Activated CD8-positive, alpha-beta memory T cell treated with anti-CD3 and anti-CD28 coated beads, Interleukin-2, amount 10 ng/mL, durations not matched to agents 7 days and 5 days (primary cell): Measurements from ENCODE around the gene CASKIN2. TPM values are rescaled to one million over a fixed set of nuclear protein-coding genes. Genes with fewer than 3 reads are reported as not detected.
"Not testable (repeated sequence)": the region's sequence is repeated elsewhere in the genome, so short reads cannot be mapped to it uniquely, and the experiment has no call there.

Source experiments
- ATAC-seq: fragments of 150-1000 bp; cut with Tn5 transposase; one replicate; pipeline ENCODE4 v1.10.0; 2021; ENCODE audit warnings: moderate library complexity
- CTCF ChIA-PET: fragments of 350-600 bp; sonication (Branson Sonifier 250); formaldehyde crosslinking; loops from one replicate; lab custom pipeline; 2021; ENCODE audit warnings: antibody characterized with exemption; lab: Charles Lee
- DNase-seq: peaks from one replicate; pipeline ENCODE4 v3.0.0-alpha.2; 2020
- H3K27ac Mint-ChIP-seq: one replicate; pipeline ENCODE4 v1.8.0; 2021; ENCODE audit warnings: mild to moderate bottlenecking, mixed read lengths
- H3K27me3 Mint-ChIP-seq: one replicate; pipeline ENCODE4 v1.8.0; 2021; ENCODE audit warnings: mixed read lengths
- H3K36me3 Mint-ChIP-seq: one replicate; pipeline ENCODE4 v1.8.0; 2021; ENCODE audit warnings: mild to moderate bottlenecking, mixed read lengths
- H3K4me1 Mint-ChIP-seq: one replicate; pipeline ENCODE4 v1.8.0; 2021; ENCODE audit warnings: mixed read lengths
- H3K4me3 Mint-ChIP-seq: one replicate; pipeline ENCODE4 v1.8.0; 2021; ENCODE audit warnings: mild to moderate bottlenecking, moderate library complexity, mixed read lengths
- H3K9me3 Mint-ChIP-seq: one replicate; pipeline ENCODE4 v1.8.0; 2022; ENCODE audit warnings: low read depth, mixed read lengths
- total RNA-seq, 2 experiments: library from RNA; stranded (reverse); gene quantifications; one replicate each; pipeline ENCODE4 v1.2.3, GENCODE V29; 2021

CASKIN2 gene
- total RNA-seq, 2 experiments from 2014 or later, result 2.3 to 4.5 TPM

- peaks cover 6% of the 10 kb centered on the region for H3K27me3 Mint-ChIP-seq
- CTCF ChIA-PET, result interaction anchor here (0.9 to 1.2 kb wide), 3 partner anchors 12 to 111 kb away, joined by 3 to 4 read pairs (median 3); partner anchors contain the start of gene SMIM5
- peaks cover 24% of the 10 kb centered on the region for H3K36me3 Mint-ChIP-seq
- no peak for DNase-seq
- peaks cover 39% of the 10 kb centered on the region for H3K4me1 Mint-ChIP-seq
- H3K27ac Mint-ChIP-seq, result no peak overlapping the region
- H3K9me3 Mint-ChIP-seq, result no peaks in the 10 kb centered on the region
- ATAC-seq, result no peak
- H3K4me3 Mint-ChIP-seq, result no peak overlapping the region
Observed at GRCh38 chr17:75521951-75522727, 6.8 kb upstream of the CASKIN2 start.

- no peak overlapping the region for H3K27ac Mint-ChIP-seq
- DNase-seq (no peak), ATAC-seq (no peak)
- H3K4me3 Mint-ChIP-seq, result no peak overlapping the region
- peaks cover 24% of the 10 kb centered on the region for H3K36me3 Mint-ChIP-seq
- no peaks in the 10 kb centered on the region for H3K9me3 Mint-ChIP-seq
- peaks cover 31% of the 10 kb centered on the region for H3K4me1 Mint-ChIP-seq
- peaks cover under 1% of the 10 kb centered on the region for H3K27me3 Mint-ChIP-seq
- CTCF ChIA-PET, result interaction anchor here (1.2 kb wide), 1 partner anchor 112 kb away, joined by 3 read pairs; the partner anchor contains the start of gene SMIM5
Observed at GRCh38 chr17:75521290-75521689, 6.0 kb upstream of the CASKIN2 start.

DNA sequence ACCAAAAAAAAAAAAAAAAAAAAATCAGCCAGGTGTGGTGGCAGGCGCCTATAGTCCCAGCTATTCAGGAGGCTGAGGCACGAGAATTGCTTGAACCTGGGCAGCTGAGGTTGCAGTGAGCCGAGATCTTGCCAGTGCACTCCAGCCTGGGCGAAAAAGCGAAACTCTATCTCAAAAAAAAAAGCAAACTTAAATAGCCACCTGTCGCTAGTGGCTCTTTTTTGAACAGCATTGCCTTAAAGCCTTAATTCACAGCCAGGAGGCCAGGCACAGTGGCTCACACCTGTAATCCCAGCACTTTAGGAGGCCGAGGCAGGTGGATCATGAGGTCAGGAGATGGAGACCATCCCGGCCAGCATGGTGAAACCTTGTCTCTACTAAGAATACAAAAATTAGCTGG lies 5.1 kb upstream of the CASKIN2 start:
- H3K4me3 Mint-ChIP-seq, H3K27ac Mint-ChIP-seq, ATAC-seq, H3K27me3 Mint-ChIP-seq, DNase-seq, CTCF ChIA-PET, H3K9me3 Mint-ChIP-seq: not testable (repeated sequence)
- Mint-ChIP-seq H3K36me3 (peaks cover 24% of the 10 kb centered on the region), H3K4me1 (peaks cover 28% of the 10 kb centered on the region)

GRCh38 chr17:75518983-75519537 lies 3.7 kb upstream of the CASKIN2 start:
- no peak overlapping the region for H3K4me3 Mint-ChIP-seq
- H3K27ac Mint-ChIP-seq, result peak overlapping the region; percentile 87
- DNase-seq, result no peak
- H3K36me3 Mint-ChIP-seq, result peaks cover 24% of the 10 kb centered on the region
- no peaks in the 10 kb centered on the region for H3K9me3 Mint-ChIP-seq
- CTCF ChIA-PET, result interaction anchor here (0.7 to 4.2 kb wide), 10 partner anchors 8 to 249 kb away, joined by 3 to 27 read pairs (median 5); partner anchors contain the start of genes MYO15B, SMIM5 and TMEM94
- no peak for ATAC-seq
- H3K4me1 Mint-ChIP-seq, result peaks cover 24% of the 10 kb centered on the region
- no peaks in the 10 kb centered on the region for H3K27me3 Mint-ChIP-seq

DNA sequence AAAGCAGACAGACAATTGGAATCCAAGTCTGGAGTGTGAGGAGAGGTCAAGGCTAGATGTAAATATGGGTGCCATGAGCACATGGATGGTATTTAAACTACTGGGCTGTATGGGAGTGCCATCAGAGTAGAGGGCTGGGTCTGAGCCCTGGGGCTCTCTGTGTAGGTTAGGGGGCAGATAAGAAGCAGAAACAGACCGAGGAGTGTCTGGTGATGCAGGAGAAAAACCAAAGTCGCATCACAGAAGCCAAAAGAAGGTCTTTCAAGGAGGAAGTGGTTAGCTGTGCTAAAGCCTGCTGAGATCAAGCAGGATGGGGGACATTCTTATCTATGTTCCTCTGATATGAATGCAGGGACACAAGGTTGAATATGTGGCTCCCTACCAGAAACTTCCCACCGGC lies 2.9 kb upstream of the CASKIN2 start:
- CTCF ChIA-PET, result interaction anchor here (0.7 to 4.2 kb wide), 15 partner anchors 9 to 247 kb away, joined by 3 to 27 read pairs (median 4); partner anchors contain the start of genes MIF4GD, MYO15B, SMIM5 and TMEM94
- Mint-ChIP-seq H3K36me3 (peaks cover 24% of the 10 kb centered on the region), H3K9me3 (no peaks in the 10 kb centered on the region), H3K4me1 (peaks cover 24% of the 10 kb centered on the region), H3K27ac (peak overlapping the region; percentile 87), H3K4me3 (peak overlapping the region; percentile 88), H3K27me3 (no peaks in the 10 kb centered on the region)
- peak; percentile 83 for DNase-seq
- peak; percentile 44 for ATAC-seq

DNA sequence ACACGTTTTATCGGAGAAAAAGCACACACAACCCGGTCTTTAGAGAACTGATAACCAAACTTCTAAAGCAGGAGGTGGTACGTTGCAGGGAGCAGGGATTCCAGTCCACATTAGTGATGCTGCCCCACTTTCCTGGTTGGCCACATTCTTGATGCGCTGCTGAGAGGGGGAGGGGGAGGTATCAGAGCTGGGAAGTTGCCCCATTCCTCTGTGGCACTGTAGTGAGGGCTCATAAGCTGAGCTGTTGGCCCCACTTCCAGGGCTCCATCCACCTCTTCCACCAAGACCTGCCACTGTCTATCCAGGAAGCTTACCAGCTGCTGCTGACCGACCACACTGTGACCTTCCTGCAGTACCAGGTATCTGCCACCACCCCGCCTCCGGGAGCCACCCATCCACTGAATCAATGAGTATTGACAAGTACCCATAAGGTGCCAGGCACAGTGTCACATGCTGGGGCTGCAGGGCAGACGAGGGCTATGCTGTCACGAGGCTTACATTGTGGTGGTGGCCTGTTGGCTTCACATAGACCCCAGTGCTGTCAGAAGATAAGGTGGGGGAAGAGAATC lies 2.0 kb upstream of the CASKIN2 start:
- peak overlapping the region; percentile 88 for H3K4me3 Mint-ChIP-seq
- DNase-seq (peak; percentile 72), ATAC-seq (no peak)

GRCh38 chr17:75516619-75517296 lies 1.4 kb upstream of the CASKIN2 start:
- DNase-seq (peak; percentile 63), ATAC-seq (peak; percentile 20)
- CTCF ChIA-PET, result interaction anchor here (0.6 to 4.2 kb wide), 32 partner anchors 8 to 315 kb away, joined by 3 to 27 read pairs (median 4); partner anchors contain the start of genes GRB2, LLGL2, MYO15B and TMEM94
- H3K36me3 Mint-ChIP-seq, result peaks cover 15% of the 10 kb centered on the region
- peaks cover 24% of the 10 kb centered on the region for H3K4me1 Mint-ChIP-seq
- H3K4me3 Mint-ChIP-seq, result peak overlapping the region; percentile 88
- H3K27ac Mint-ChIP-seq, result peak overlapping the region; percentile 87
- H3K9me3 Mint-ChIP-seq, result no peaks in the 10 kb centered on the region
- H3K27me3 Mint-ChIP-seq, result no peaks in the 10 kb centered on the region

More for the DNA sequence above, 2.0 kb upstream of the CASKIN2 start:
- Mint-ChIP-seq H3K27me3 (no peaks in the 10 kb centered on the region), H3K4me1 (peaks cover 24% of the 10 kb centered on the region), H3K36me3 (peaks cover 19% of the 10 kb centered on the region), H3K9me3 (no peaks in the 10 kb centered on the region), H3K27ac (peak overlapping the region; percentile 87)
- CTCF ChIA-PET, result interaction anchor here (0.7 to 4.2 kb wide), 16 partner anchors 8 to 246 kb away, joined by 3 to 27 read pairs (median 6); partner anchors contain the start of genes LLGL2, MIF4GD, MYO15B and SMIM5

GRCh38 chr17:75516255-75516618 lies 900 bp upstream of the CASKIN2 start, which contains the start of gene TSEN54:
TSEN54 (plus strand) TSS chr17:75516528; CDS start chr17:75516561, 33 bp downstream.
- CTCF ChIA-PET, result interaction anchor here (0.6 to 4.2 kb wide), 32 partner anchors 9 to 314 kb away, joined by 3 to 27 read pairs (median 4); partner anchors contain the start of genes GRB2, LLGL2, MYO15B and TMEM94
- peak within 1 kb of the TSS; percentile 88 for H3K4me3 Mint-ChIP-seq
- peaks cover 24% of the 10 kb centered on the region for H3K4me1 Mint-ChIP-seq
- no peaks in the 10 kb centered on the region for H3K9me3 Mint-ChIP-seq
- ATAC-seq (peak; percentile 83), DNase-seq (peak; percentile 97)
- H3K27me3 Mint-ChIP-seq, result no peaks in the 10 kb centered on the region
- peak within 1 kb of the TSS; percentile 87 for H3K27ac Mint-ChIP-seq
- H3K36me3 Mint-ChIP-seq, result peaks cover 14% of the 10 kb centered on the region

- H3K36me3 Mint-ChIP-seq, result peaks cover 13% of the 10 kb centered on the region
- ATAC-seq (no peak), DNase-seq (no peak)
- CTCF ChIA-PET, result interaction anchor here (0.9 kb wide), 1 partner anchor 93 kb away, joined by 5 read pairs; no protein-coding TSS in a partner anchor
- no peak overlapping the region for H3K27ac Mint-ChIP-seq
- H3K4me1 Mint-ChIP-seq, result peaks cover 24% of the 10 kb centered on the region
- peak overlapping the region; percentile 69 for H3K4me3 Mint-ChIP-seq
- no peaks in the 10 kb centered on the region for H3K9me3 Mint-ChIP-seq
- H3K27me3 Mint-ChIP-seq, result no peaks in the 10 kb centered on the region
Observed at GRCh38 chr17:75514919-75515495, 330 bp downstream of the CASKIN2 start.

- no peak overlapping the region for H3K27ac Mint-ChIP-seq
- H3K36me3 Mint-ChIP-seq, result peaks cover 8% of the 10 kb centered on the region
- DNase-seq, result no peak
- H3K4me1 Mint-ChIP-seq, result peaks cover 21% of the 10 kb centered on the region
- CTCF ChIA-PET, result interaction anchor here (0.8 to 0.9 kb wide), 2 partner anchors 11 to 92 kb away, joined by 3 to 5 read pairs; no protein-coding TSS in a partner anchor
- no peaks in the 10 kb centered on the region for H3K27me3 Mint-ChIP-seq
- H3K9me3 Mint-ChIP-seq, result no peaks in the 10 kb centered on the region
- H3K4me3 Mint-ChIP-seq, result peak overlapping the region; percentile 28
- no peak for ATAC-seq
Observed at GRCh38 chr17:75514299-75514918, 928 bp downstream of the CASKIN2 start.

- DNase-seq (no peak), ATAC-seq (no peak)
- Mint-ChIP-seq H3K27me3 (no peaks in the 10 kb centered on the region), H3K27ac (no peak overlapping the region), H3K9me3 (no peaks in the 10 kb centered on the region), H3K4me1 (peaks cover 13% of the 10 kb centered on the region), H3K36me3 (peaks cover 4% of the 10 kb centered on the region), H3K4me3 (no peak overlapping the region)
- CTCF ChIA-PET, result interaction anchor here (0.8 to 1.7 kb wide), 3 partner anchors 10 to 87 kb away, joined by 3 to 5 read pairs (median 3); no protein-coding TSS in a partner anchor
Observed at GRCh38 chr17:75513641-75514000, 1.7 kb downstream of the CASKIN2 start.
